HCT116 (cell line): Measurements from ENCODE around the gene MSI2. TPM values are rescaled to one million over a fixed set of nuclear protein-coding genes. Genes with fewer than 3 reads are reported as not detected.

Source experiments
- ATAC-seq: fragments of 200-7000 bp; cut with Tn5 transposase; 2 replicates; pipeline ENCODE4 v1.9.1; 2020; ENCODE audit warnings: mild to moderate bottlenecking, moderate library complexity
- BruUV-seq: library from RNA; stranded (reverse); fragments of 400-500 nt; replicated peaks from 2 replicates; lab custom pipeline; 2021; lab: Mats Ljungman, UMichigan
- CTCF ChIA-PET: fragments of 300-600 bp; sonication (Branson Sonifier 250); formaldehyde crosslinking; loops from one replicate; lab custom pipeline; 2021; ENCODE audit warnings: antibody characterized with exemption; lab: Charles Lee
- POLR2A ChIA-PET: fragments of 300-600, 350-600 bp; sonication (Branson Sonifier 250); formaldehyde crosslinking; loops from one replicate; lab custom pipeline; 2021; ENCODE audit warnings: antibody characterized with exemption; lab: Charles Lee
- RAD21 ChIA-PET, 2 experiments: fragments of 300-600 bp; sonication (Branson Sonifier 250); formaldehyde crosslinking; loops; one replicate each; lab custom pipeline; 2023; ENCODE audit warnings: low total read pairs in 2 of 2; ENCODE audit not compliant: uncharacterized antibody in 2 of 2, unreplicated experiment in 2 of 2, low non-redundant PET in 1 of 2; lab: Charles Lee
- DNase-seq: peaks from one replicate; pipeline ENCODE4 v3.0.0-alpha.2; 2010; ENCODE audit warnings: low read depth, low spot score
- H2AFZ ChIP-seq: fragments of 200-600 bp; shearing (Covaris generic), sonication (generic); 2 replicates; pipeline ENCODE4 v1.6.1; 2017; ENCODE audit warnings: low read depth, mixed run types, mixed read lengths, antibody characterized with exemption, low read length; ENCODE audit not compliant: poor library complexity, severe bottlenecking
- H3K27ac ChIP-seq: 2 replicates; pipeline ENCODE4 v1.5.1; 2012; ENCODE audit warnings: low read depth, low read length
- H3K27me3 ChIP-seq: fragments of 200-600 bp; sonication (generic); 2 replicates; pipeline ENCODE4 v1.6.1; 2016; ENCODE audit warnings: mixed run types, low read length, mixed read lengths; ENCODE audit not compliant: insufficient read depth
- H3K36me3 ChIP-seq, 2 experiments: fragments of 200-500 bp in 1 of 2; fragments of 200-600 bp in 1 of 2; sonication (Bioruptor generic) in 1 of 2; sonication (generic) in 1 of 2; 2 replicates each; pipeline versions ENCODE4 v1.5.1 to v1.6.1; 2014 to 2016; ENCODE audit warnings: low read length in 2 of 2, inconsistent platforms in 1 of 2, mixed read lengths in 1 of 2, mixed run types in 1 of 2; ENCODE audit not compliant: insufficient read depth in 2 of 2, control insufficient read depth in 1 of 2
- H3K4me1 ChIP-seq, 2 experiments: fragments of 200-600 bp in 1 of 2; sonication (generic) in 1 of 2; 2 replicates each; pipeline versions ENCODE4 v1.5.1 to v1.6.1; 2012 to 2017; ENCODE audit warnings: low read length in 2 of 2, inconsistent platforms in 1 of 2, mild to moderate bottlenecking in 1 of 2, mixed read lengths in 1 of 2, mixed run types in 1 of 2, moderate library complexity in 1 of 2; ENCODE audit not compliant: insufficient read depth in 2 of 2, control insufficient read depth in 1 of 2
- H3K4me2 ChIP-seq: fragments of 200-600 bp; sonication (generic); 2 replicates; pipeline ENCODE4 v1.6.1; 2017; ENCODE audit warnings: mixed run types, low read length, mixed read lengths
- H3K4me3 ChIP-seq, 2 experiments: fragments of 200-600 bp in 1 of 2; sonication (generic) in 1 of 2; replicated peaks in 1 of 2; 2 replicates each; pipeline ENCODE4 v1.5.1; 2011 to 2016; ENCODE audit warnings: low read length in 2 of 2, control low read depth in 1 of 2, low read depth in 1 of 2, mild to moderate bottlenecking in 1 of 2, mixed read lengths in 1 of 2, mixed run types in 1 of 2
- H3K79me2 ChIP-seq: fragments of 200-600 bp; sonication (generic); 2 replicates; pipeline ENCODE4 v1.6.1; 2017; ENCODE audit warnings: mild to moderate bottlenecking, mixed run types, low read length, moderate library complexity, mixed read lengths; ENCODE audit not compliant: insufficient read depth
- H3K9ac ChIP-seq: fragments of 200-600 bp; sonication (generic); 2 replicates; pipeline ENCODE4 v1.6.1; 2016; ENCODE audit warnings: low read length, mixed read lengths
- H3K9me2 ChIP-seq: fragments of 200-600 bp; sonication (generic), shearing (Covaris generic); 2 replicates; pipeline ENCODE4 v1.6.1; 2017; ENCODE audit warnings: mixed run types, mild to moderate bottlenecking, moderate library complexity; ENCODE audit not compliant: insufficient read depth
- H3K9me3 ChIP-seq, 2 experiments: fragments of 200-500 bp in 1 of 2; fragments of 200-600 bp in 1 of 2; sonication (Bioruptor generic) in 1 of 2; sonication (generic) in 1 of 2; 2 replicates each; pipeline ENCODE4 v1.6.1; 2014 to 2017; ENCODE audit warnings: low read length in 2 of 2, mixed read lengths in 2 of 2, inconsistent platforms in 1 of 2, low read depth in 1 of 2, mild to moderate bottlenecking in 1 of 2, mixed run types in 1 of 2, moderate library complexity in 1 of 2; ENCODE audit not compliant: control insufficient read depth in 1 of 2, insufficient read depth in 1 of 2
- H4K20me1 ChIP-seq: fragments of 200-600 bp; sonication (generic), shearing (Covaris generic); 2 replicates; pipeline ENCODE4 v1.6.1; 2017; ENCODE audit warnings: mixed run types, mild to moderate bottlenecking, moderate library complexity; ENCODE audit not compliant: insufficient read depth
- CBX3 ChIP-seq: IDR thresholded peaks from 2 replicates; pipeline ENCODE4 v1.6.1; 2012; ENCODE audit warnings: low read depth
- CEBPB ChIP-seq: IDR thresholded peaks from 2 replicates; pipeline ENCODE4 v1.6.1; 2012; ENCODE audit warnings: low read depth
- EGR1 ChIP-seq: IDR thresholded peaks from 2 replicates; pipeline ENCODE4 v1.6.1; 2012; ENCODE audit warnings: low read depth
- EZH2 ChIP-seq: fragments of 200-600 bp; sonication (generic); IDR thresholded peaks from 2 replicates; pipeline ENCODE4 v1.6.1; 2017; ENCODE audit warnings: antibody characterized with exemption, mixed run types
- FOSL1 ChIP-seq: IDR thresholded peaks from 2 replicates; pipeline ENCODE4 v1.6.1; 2012; ENCODE audit warnings: low read depth
- JUND ChIP-seq: IDR thresholded peaks from 2 replicates; pipeline ENCODE4 v1.6.1; 2012
- POLR2A ChIP-seq: IDR thresholded peaks from 2 replicates; pipeline ENCODE4 v1.7.0; 2011; ENCODE audit warnings: borderline replicate concordance; ENCODE audit not compliant: insufficient read depth, insufficient read length; ENCODE audit errors: extremely low read depth
- RAD21 ChIP-seq: IDR thresholded peaks from 2 replicates; pipeline ENCODE4 v1.6.1; 2012; ENCODE audit warnings: low read depth, mild to moderate bottlenecking
- SIN3A ChIP-seq: IDR thresholded peaks from 2 replicates; pipeline ENCODE4 v1.6.1; 2012; ENCODE audit warnings: low read depth
- SP1 ChIP-seq: IDR thresholded peaks from 2 replicates; pipeline ENCODE4 v1.6.1; 2012; ENCODE audit warnings: low read depth
- TCF7L2 ChIP-seq: IDR thresholded peaks from 2 replicates; pipeline ENCODE4 v1.7.0; 2011; ENCODE audit warnings: borderline replicate concordance, inconsistent platforms; ENCODE audit not compliant: insufficient read depth, insufficient read length; ENCODE audit errors: extremely low read depth
- YY1 ChIP-seq: IDR thresholded peaks from 2 replicates; pipeline ENCODE4 v1.6.1; 2011; ENCODE audit warnings: low read length, low read depth, moderate library complexity, mild to moderate bottlenecking; ENCODE audit not compliant: insufficient replicate concordance; ENCODE audit errors: extremely low read depth
- ZNF274 ChIP-seq: fragments of 200-500 bp; sonication (Bioruptor generic); IDR thresholded peaks from 2 replicates; pipeline ENCODE4 v1.6.1; 2014; ENCODE audit warnings: mild to moderate bottlenecking, low read depth, low read length, inconsistent platforms
- intact Hi-C: fragments of 100-400 bp; cut with micrococcal nuclease; formaldehyde crosslinking; loops from 2 replicates; pipeline ENCODE4 v1.10.0; 2022
- total RNA-seq: library from RNA; stranded (reverse); gene quantifications from one replicate; pipeline ENCODE4 v1.2.1, GENCODE V29; 2021; ENCODE audit not compliant: unreplicated experiment
- TF ChIP-seq, protein P1 (sequence below): IDR thresholded peaks from 2 replicates; pipeline ENCODE4 v1.6.1; 2011; ENCODE audit warnings: mild to moderate bottlenecking, low read length, moderate library complexity; ENCODE audit not compliant: insufficient replicate concordance; ENCODE audit errors: extremely low read depth
- TF ChIP-seq, protein P2 (sequence below): IDR thresholded peaks from 2 replicates; pipeline ENCODE4 v1.6.1; 2012

The MSI2 gene
- total RNA-seq, 1 experiment from 2014 or later, result 137 TPM

DNA sequence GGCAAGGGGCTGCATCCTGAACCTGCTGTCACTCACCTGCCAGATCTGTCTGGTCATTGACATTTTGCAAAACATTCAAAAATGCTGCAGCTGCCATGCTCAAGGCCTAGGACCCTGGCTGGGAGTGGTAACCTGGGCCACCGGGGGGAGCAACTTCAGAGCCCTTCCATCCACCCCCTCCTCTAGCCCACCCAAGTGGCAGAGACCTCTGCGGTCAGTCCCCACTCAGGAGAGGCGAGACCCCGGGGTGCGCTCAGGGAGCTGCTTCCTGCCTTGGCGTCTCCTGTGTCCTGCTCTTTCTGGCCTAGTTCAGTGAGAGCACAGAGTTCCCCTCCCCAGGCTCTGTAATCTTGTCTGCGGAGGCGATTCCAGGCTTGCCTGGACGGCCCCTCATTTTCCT lies 380.0 kb downstream of the MSI2 start:
- ChIA-PET CTCF (interaction anchor here (1.9 kb wide), 1 partner anchor 36 kb away, joined by 6 read pairs; no protein-coding TSS in a partner anchor), RAD21 (no interaction called here), POLR2A (no interaction called here)
- DNase-seq, result no peak
- H3K4me2 ChIP-seq, result no peak overlapping the region
- H3K4me1 ChIP-seq, result no peaks in the 10 kb centered on the region
- no peaks in the 10 kb centered on the region for H4K20me1 ChIP-seq
- 0 out of 2 replicates have a peak, but pooled peaks have one; percentile 16 for ATAC-seq
- intact Hi-C loops, result no loop called here
- no peaks in the 10 kb centered on the region for H3K9me3 ChIP-seq
- no peaks in the 10 kb centered on the region for H3K79me2 ChIP-seq
- no peak overlapping the region for H3K4me3 ChIP-seq
- no peaks in the 10 kb centered on the region for H3K27me3 ChIP-seq
- no peak overlapping the region for H3K27ac ChIP-seq
- TF ChIP-seq JUND, result no peak
- TF ChIP-seq, protein P1, sequence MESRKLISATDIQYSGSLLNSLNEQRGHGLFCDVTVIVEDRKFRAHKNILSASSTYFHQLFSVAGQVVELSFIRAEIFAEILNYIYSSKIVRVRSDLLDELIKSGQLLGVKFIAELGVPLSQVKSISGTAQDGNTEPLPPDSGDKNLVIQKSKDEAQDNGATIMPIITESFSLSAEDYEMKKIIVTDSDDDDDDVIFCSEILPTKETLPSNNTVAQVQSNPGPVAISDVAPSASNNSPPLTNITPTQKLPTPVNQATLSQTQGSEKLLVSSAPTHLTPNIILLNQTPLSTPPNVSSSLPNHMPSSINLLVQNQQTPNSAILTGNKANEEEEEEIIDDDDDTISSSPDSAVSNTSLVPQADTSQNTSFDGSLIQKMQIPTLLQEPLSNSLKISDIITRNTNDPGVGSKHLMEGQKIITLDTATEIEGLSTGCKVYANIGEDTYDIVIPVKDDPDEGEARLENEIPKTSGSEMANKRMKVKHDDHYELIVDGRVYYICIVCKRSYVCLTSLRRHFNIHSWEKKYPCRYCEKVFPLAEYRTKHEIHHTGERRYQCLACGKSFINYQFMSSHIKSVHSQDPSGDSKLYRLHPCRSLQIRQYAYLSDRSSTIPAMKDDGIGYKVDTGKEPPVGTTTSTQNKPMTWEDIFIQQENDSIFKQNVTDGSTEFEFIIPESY, result no peak
- TF ChIP-seq SP1, result no peak
- TF ChIP-seq CEBPB, result no peak
- no peak for TF ChIP-seq CBX3
- TF ChIP-seq TCF7L2, result no peak
- TF ChIP-seq YY1, result no peak
- no peak for TF ChIP-seq FOSL1
- TF ChIP-seq SIN3A, result no peak
- no peak for TF ChIP-seq EZH2
- no peak for TF ChIP-seq RAD21
- TF ChIP-seq, protein P2, sequence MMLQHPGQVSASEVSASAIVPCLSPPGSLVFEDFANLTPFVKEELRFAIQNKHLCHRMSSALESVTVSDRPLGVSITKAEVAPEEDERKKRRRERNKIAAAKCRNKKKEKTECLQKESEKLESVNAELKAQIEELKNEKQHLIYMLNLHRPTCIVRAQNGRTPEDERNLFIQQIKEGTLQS, result no peak
- no peak for TF ChIP-seq ZNF274
- no peak for TF ChIP-seq POLR2A
- no peak for TF ChIP-seq EGR1
- H3K9me2 ChIP-seq, result no peaks in the 10 kb centered on the region
- H3K36me3 ChIP-seq, result peaks cover 0 to 5% of the 10 kb centered on the region in 2 experiments; a peak in 1 of 4 replicates
- no TSS peak for BruUV-seq
- no peak overlapping the region for H2AFZ ChIP-seq
- no peak overlapping the region for H3K9ac ChIP-seq
